SK-MEL-5 (cell line): Measurements from ENCODE around the gene ESPNL. TPM values are rescaled to one million over a fixed set of nuclear protein-coding genes. Genes with fewer than 3 reads are reported as not detected.
"Not testable (repeated sequence)": the region's sequence is repeated elsewhere in the genome, so short reads cannot be mapped to it uniquely, and the experiment has no call there.

Source experiments
- DNase-seq: peaks from one replicate; pipeline ENCODE4 v3.0.0-alpha.2; 2016; ENCODE audit warnings: low read depth, low spot score
- in situ Hi-C: cut with HindIII; loops from 2 replicates; pipeline ENCODE4 v1.10.0; 2016; ENCODE audit warnings: low sequenced_read_pairs, high pct_unique_total_duplicates, low pct_unique_long_range_greater_than_20kb
- total RNA-seq: library from RNA; depleted of rRNA; stranded (reverse); fragments of >200 nt; shearing (Covaris generic); gene quantifications from 2 replicates; pipeline ENCODE4 v1.2.3, GENCODE V29; 2014

Gene ESPNL
- total RNA-seq, 1 experiment from 2014 or later = 0.29 TPM

DNA sequence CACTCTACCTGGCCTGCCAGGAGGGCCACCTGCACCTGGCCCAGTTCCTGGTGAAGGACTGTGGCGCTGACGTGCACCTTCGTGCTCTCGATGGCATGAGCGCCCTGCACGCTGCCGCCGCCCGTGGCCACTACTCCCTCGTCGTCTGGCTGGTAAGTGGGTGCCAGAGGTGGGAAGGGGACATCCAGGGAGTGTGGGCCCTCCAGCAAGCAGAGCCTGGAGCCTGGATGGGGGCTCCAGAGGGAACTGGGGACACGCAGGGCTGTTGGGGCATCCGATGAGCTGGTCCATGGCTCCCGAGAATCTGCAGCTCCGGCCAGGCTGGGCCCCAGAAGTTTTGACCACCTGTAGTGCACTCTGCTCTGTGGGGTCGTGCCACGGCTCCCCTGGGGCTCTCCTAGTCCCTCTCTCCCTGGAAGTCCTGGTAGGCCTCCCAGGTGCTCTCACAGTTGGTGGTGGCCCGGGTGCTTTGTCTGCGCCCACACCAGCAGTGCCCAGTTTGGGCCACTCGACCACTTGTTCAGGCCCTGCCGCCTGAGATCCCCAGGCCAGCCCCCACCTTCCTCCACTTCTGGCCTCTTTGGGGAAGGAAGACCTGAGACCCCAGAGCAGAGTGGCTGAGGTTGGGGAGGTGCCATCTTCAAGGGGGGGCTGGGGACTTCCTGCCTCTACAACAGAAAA lies 4.7 kb downstream of the ESPNL start:
- no peak for DNase-seq
- in situ Hi-C loops = no loop called here

- DNase-seq = no peak
- in situ Hi-C loops = no loop called here
Observed at GRCh38 chr2:238105506-238106338, 5.6 kb downstream of the ESPNL start.

- in situ Hi-C loops = no loop called here
- no peak for DNase-seq
Observed at GRCh38 chr2:238106339-238106697, 6.2 kb downstream of the ESPNL start.

GRCh38 chr2:238106698-238107524 lies 6.8 kb downstream of the ESPNL start:
- no peak for DNase-seq

DNA sequence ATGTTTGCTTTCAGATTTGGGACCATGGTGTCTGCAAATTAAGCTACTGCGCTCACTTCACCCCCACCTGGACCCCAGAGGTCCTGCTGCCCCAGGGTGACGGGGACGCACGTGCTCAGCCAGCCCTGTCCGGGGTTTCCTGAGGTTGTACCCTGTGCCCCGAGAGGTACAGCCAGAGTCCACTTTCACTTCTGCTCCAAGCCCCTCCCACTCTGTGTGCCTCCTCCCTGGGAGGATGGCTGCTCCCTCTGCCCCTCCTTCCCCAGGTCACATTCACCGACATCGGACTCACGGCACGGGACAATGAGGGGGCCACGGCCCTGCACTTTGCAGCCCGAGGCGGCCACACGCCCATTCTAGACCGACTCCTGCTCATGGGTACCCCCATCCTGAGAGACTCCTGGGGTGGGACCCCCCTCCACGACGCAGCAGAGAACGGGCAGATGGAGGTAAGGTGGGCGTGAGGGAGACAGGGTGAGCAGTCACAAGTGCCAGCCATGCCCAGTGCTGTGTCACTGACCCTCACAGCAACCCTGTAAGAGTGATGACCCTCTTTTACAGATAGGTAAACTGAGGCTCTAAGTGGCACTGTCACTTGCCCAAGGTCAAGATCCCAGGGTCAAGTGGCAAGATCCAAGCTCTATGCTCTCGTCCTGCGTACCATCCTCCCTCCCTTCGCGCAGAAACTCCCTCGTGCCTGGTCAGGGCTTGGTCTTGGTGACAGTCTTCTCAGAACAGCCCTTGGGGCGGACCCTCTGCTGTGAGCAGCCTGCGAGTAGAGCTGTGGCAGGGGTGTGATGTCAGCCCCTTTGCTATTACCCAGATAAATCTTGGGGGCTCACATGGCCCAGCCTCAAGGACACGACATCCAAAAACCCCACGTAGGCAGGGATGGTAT lies 7.6 kb downstream of the ESPNL start:
- DNase-seq = no peak
- in situ Hi-C loops = no loop called here

More at GRCh38 chr2:238106698-238107524, 6.8 kb downstream of the ESPNL start:
- in situ Hi-C loops = no loop called here

- in situ Hi-C loops = no loop called here
- DNase-seq = no peak
Observed at GRCh38 chr2:238108423-238109183, 8.5 kb downstream of the ESPNL start.

GRCh38 chr2:238113611-238114010 lies 13.5 kb downstream of the ESPNL start:
- no peak for DNase-seq
- in situ Hi-C loops = no loop called here

- in situ Hi-C loops = no loop called here
- no peak for DNase-seq
Observed at GRCh38 chr2:238114331-238114841, 14.2 kb downstream of the ESPNL start.

DNA sequence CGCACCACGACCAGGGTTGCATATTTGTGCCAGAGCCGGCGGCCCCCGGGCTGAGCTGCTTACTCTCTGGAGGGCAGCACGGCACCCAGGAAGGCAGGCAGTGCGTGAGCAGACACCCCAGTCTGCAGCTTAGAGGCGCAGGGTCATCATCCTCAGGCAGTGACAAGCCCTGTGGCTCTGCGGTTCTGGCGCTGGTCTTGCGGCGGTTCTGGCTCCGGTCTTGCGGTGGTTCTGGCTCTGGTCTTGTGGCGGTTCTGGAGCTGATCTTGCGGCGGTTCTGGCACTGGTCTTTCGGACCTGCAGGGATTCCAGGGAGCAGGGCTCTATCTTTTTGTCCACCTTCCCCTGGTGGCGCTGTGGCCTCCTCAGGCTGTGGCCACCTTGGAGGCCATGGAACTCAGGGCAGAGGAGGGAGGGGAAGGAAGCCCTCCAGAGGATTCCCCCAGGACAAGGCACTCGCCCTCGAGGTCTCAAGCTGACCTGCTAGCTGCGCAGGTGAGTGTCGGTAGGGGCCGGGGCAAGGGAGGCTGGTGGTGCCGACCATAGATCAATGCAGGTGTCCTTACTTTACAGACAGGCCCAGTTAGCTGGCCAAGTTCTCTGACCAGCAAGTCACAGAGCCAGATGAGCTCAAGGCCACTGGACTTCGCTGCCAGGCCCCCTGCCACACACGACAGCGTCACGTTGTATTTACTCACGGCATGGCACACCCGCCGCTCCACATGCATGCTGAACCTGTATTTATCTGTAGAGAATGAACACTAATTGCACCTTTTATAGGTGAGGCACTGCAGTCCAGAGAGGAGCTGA lies 14.9 kb downstream of the ESPNL start:
- no peak for DNase-seq
- in situ Hi-C loops = no loop called here

GRCh38 chr2:238115709-238116108 lies 15.6 kb downstream of the ESPNL start:
- DNase-seq, in situ Hi-C loops: not testable (repeated sequence)

- no peak for DNase-seq
- in situ Hi-C loops = no loop called here
Observed at GRCh38 chr2:238116298-238117198, 16.4 kb downstream of the ESPNL start.

GRCh38 chr2:238117199-238118154 lies 17.3 kb downstream of the ESPNL start:
- in situ Hi-C loops = no loop called here
- no peak for DNase-seq

DNA sequence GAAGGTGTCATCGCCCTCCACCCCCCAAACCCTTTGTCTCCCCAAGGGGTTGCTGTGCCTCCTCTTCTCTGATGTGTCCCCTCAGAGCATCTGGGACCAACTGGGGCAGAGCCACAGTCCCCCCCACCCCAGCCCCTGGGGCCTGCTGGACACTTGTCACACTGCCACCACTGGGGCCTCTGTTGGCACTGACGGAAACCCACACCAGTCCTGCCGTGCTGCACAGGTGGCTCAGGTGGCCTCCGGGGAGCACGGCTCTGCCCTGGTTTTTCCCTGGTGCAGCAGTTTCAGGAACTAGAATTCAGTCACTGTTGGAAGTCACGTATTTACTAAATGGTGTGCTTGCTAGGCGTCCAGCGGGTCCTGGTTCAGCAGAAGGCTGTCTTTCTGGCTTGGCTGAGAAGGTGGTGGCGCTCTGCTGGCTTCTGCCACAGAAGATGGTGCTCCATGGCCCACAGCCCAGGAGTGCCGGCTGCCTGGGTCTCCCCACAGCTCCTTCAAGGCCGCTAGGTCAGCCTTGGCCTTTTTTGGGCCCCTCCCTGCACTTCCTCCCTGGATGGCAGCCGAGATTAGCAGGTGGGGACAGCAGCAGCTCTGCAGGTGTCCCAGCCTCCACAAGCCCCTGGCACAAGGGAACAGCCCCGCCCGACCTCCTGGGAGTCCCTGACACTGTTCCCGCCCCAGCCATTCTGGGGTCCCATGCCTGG lies 19.8 kb downstream of the ESPNL start:
- no peak for DNase-seq
- in situ Hi-C loops = no loop called here
